Measurements from ENCODE around the gene RBL2. TPM values are rescaled to one million over a fixed set of nuclear protein-coding genes. Genes with fewer than 3 reads are reported as not detected.

Gene RBL2
- total RNA-seq, 1 experiment from 2014 or later: 33.4 TPM

- TF ChIP-seq, protein P1, sequence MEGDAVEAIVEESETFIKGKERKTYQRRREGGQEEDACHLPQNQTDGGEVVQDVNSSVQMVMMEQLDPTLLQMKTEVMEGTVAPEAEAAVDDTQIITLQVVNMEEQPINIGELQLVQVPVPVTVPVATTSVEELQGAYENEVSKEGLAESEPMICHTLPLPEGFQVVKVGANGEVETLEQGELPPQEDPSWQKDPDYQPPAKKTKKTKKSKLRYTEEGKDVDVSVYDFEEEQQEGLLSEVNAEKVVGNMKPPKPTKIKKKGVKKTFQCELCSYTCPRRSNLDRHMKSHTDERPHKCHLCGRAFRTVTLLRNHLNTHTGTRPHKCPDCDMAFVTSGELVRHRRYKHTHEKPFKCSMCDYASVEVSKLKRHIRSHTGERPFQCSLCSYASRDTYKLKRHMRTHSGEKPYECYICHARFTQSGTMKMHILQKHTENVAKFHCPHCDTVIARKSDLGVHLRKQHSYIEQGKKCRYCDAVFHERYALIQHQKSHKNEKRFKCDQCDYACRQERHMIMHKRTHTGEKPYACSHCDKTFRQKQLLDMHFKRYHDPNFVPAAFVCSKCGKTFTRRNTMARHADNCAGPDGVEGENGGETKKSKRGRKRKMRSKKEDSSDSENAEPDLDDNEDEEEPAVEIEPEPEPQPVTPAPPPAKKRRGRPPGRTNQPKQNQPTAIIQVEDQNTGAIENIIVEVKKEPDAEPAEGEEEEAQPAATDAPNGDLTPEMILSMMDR (IDR thresholded peaks at IDR 0.05 in 2 of 3, conservative IDR thresholded peaks at IDR 0.05 in 1 of 3; ENCODE audit: borderline replicate concordance in 1 of 3, insufficient read depth in 1 of 3, low read depth in 2 of 3, low read length in 2 of 3): peak in 2 of 3 experiments; percentile 23 to 29; a peak in 3 of 6 replicates
- TF ChIP-seq ZNF274 (IDR thresholded peaks at IDR 0.05; ENCODE audit: low read depth, low read length) (no peak), ZFX (IDR thresholded peaks at IDR 0.05) (no peak), MAX (IDR thresholded peaks at IDR 0.05) (no peak)
- TF ChIP-seq, protein P2, sequence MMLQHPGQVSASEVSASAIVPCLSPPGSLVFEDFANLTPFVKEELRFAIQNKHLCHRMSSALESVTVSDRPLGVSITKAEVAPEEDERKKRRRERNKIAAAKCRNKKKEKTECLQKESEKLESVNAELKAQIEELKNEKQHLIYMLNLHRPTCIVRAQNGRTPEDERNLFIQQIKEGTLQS (IDR thresholded peaks at IDR 0.05): no peak
Measured at GRCh38 chr16:53415504-53415903, 18.8 kb upstream of the RBL2 start (continued).

DNA sequence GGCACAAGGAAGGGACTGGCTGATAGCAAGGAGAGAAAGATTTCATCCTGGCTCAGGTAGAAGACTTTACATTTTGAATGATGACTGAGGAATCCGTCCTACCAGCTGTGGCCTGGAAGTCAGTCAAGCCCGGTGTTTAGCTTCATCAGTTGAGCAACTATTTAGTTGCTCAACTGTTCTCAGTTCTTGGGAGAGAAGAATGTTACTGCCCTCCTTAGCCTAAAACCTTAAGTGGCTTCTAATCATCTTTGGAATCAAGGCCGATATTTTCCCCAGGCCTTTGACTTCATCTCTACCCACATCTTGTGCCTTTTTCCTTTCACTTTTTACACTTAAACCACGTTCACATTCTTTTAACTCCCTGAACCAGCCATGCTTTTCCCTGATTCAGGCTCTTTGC lies 17.3 kb upstream of the RBL2 start:
- no peak for ATAC-seq
- DNase-seq (ENCODE audit: low read depth, low spot score): no peak
- Histone ChIP-seq H3K27ac (ENCODE audit: low read depth, low read length) (no peak overlapping the region), H3K4me1 (ENCODE audit: control insufficient read depth in 1 of 2, insufficient read depth in 2 of 2, low read length in 2 of 2) (peaks cover 3 to 14% of the 10 kb centered on the region in 2 experiments), H3K36me3 (ENCODE audit: control insufficient read depth in 1 of 2, insufficient read depth in 2 of 2, low read length in 2 of 2) (no peaks in the 10 kb centered on the region), H3K9me2 (ENCODE audit: insufficient read depth) (no peaks in the 10 kb centered on the region), H3K9me3 (ENCODE audit: control insufficient read depth in 1 of 2, insufficient read depth in 1 of 2, low read depth in 1 of 2, low read length in 2 of 2) (no peaks in the 10 kb centered on the region), H3K4me2 (ENCODE audit: low read length) (no peak overlapping the region), H3K4me3 (replicated peaks in 1 of 2; ENCODE audit: low read depth in 1 of 2, low read length in 2 of 2) (no peak overlapping the region), H2AFZ (ENCODE audit: low read depth, low read length, poor library complexity, severe bottlenecking) (no peak overlapping the region), H3K9ac (ENCODE audit: low read length) (no peak overlapping the region), H4K20me1 (ENCODE audit: insufficient read depth) (no peaks in the 10 kb centered on the region), H3K79me2 (ENCODE audit: insufficient read depth, low read length) (no peaks in the 10 kb centered on the region), H3K27me3 (ENCODE audit: insufficient read depth, low read length) (no peaks in the 10 kb centered on the region)
- intact Hi-C loops (cut with micrococcal nuclease): no loop called here
- CTCF ChIA-PET: no interaction called here
- POLR2A ChIA-PET: no interaction called here
- RAD21 ChIA-PET (ENCODE audit: low non-redundant PET in 1 of 2, low total read pairs in 2 of 2, uncharacterized antibody in 2 of 2, unreplicated experiment in 2 of 2): no interaction called here
- TF ChIP-seq EGR1 (IDR thresholded peaks at IDR 0.05; ENCODE audit: low read depth) (no peak), EZH2 (IDR thresholded peaks at IDR 0.05) (no peak), ZFX (IDR thresholded peaks at IDR 0.05) (no peak), EZH2phosphoT487 (IDR thresholded peaks at IDR 0.05; ENCODE audit: borderline replicate concordance) (no peak), SIN3A (IDR thresholded peaks at IDR 0.05; ENCODE audit: low read depth) (no peak)
- no TSS peak for BruUV-seq (replicated peaks)
